Measurements from ENCODE around the gene INPPL1. TPM values are rescaled to one million over a fixed set of nuclear protein-coding genes. Genes with fewer than 3 reads are reported as not detected.

The INPPL1 gene
- total RNA-seq, 2 experiments from 2014 or later: 103 to 195 TPM

DNA sequence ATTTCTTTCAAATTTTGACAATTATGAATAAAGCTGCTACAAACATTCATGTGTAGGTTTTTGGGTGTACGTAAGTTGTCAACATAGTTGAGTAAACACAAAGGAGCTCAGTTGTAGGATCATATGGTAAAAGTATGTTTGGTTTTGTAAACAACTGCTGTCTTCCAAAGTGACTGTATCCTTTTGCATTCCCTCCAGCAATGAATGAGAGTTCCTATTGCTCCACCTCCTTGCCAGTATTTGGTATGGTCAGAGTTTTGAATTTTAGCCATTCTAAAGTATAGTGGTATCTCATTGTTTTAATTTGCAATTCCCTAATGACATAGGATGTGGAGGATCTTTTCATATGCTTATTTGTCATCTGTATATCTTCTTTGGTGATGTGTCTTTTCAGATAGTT is 47.4 kb downstream of the INPPL1 start:
- H2AFZ ChIP-seq (ENCODE audit: low read length): no peak overlapping the region
- BruUV-seq (replicated peaks): no TSS peak

DNA sequence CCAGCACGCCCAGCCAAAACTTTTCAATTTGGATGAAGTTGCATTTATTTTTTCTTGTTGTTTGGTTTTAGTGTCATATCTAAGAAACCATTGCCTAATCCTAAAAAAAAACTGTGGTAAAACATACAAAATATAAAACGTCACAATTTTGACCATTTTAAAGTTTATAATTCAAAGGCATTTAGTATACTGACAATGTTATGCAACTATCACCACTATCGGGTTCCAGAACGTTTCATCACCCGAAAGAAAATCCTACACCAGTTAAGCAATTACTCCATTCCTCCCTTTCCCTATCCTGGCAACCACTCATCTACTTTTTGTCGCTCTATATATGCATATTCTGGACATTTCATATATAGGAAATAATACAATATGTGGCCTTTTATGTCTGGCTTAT is 49.9 kb downstream of the INPPL1 start:
- Histone ChIP-seq H3K4me1 (ENCODE audit: insufficient read depth, low read length, poor library complexity, severe bottlenecking) (no peaks in the 10 kb centered on the region), H4K20me1 (ENCODE audit: insufficient read depth, low read length) (no peaks in the 10 kb centered on the region), H3K4me3 (ENCODE audit: low read depth, low read length, poor library complexity, severe bottlenecking) (no peak overlapping the region), H3K9me3 (ENCODE audit: low read length) (no peaks in the 10 kb centered on the region), H3K36me3 (ENCODE audit: insufficient read depth, low read length) (no peaks in the 10 kb centered on the region), H3K4me2 (ENCODE audit: low read length) (no peak overlapping the region), H2AFZ (ENCODE audit: low read length) (no peak overlapping the region), H3K27ac (ENCODE audit: low read depth, low read length, poor library complexity, severe bottlenecking) (no peak overlapping the region), H3K79me2 (ENCODE audit: insufficient read depth, low read depth, low read length) (no peaks in the 10 kb centered on the region), H3K9me2 (ENCODE audit: insufficient read depth, low read length) (no peaks in the 10 kb centered on the region)
- intact Hi-C loops (cut with micrococcal nuclease; ENCODE audit: unreplicated experiment): no loop called here
- no peak for TF ChIP-seq CTCF (conservative IDR thresholded peaks at IDR 0.05; ENCODE audit: low read length)
- no peak for TF ChIP-seq EZH2phosphoT487 (IDR thresholded peaks at IDR 0.05; ENCODE audit: borderline replicate concordance, low read depth, low read length)
- DNase-seq (ENCODE audit: low spot score): no peak
- no TSS peak for BruUV-seq (replicated peaks)
- ChIA-PET CTCF (ENCODE audit: unreplicated experiment) (no interaction called here), POLR2A (no interaction called here)

More for the DNA sequence above, 47.4 kb downstream of the INPPL1 start:
- H4K20me1 ChIP-seq (ENCODE audit: insufficient read depth, low read length): no peaks in the 10 kb centered on the region
- intact Hi-C loops (cut with micrococcal nuclease; ENCODE audit: unreplicated experiment): no loop called here
- no peaks in the 10 kb centered on the region for H3K79me2 ChIP-seq (ENCODE audit: insufficient read depth, low read depth, low read length)
- no peaks in the 10 kb centered on the region for H3K9me2 ChIP-seq (ENCODE audit: insufficient read depth, low read length)
- no peak for TF ChIP-seq CTCF (conservative IDR thresholded peaks at IDR 0.05; ENCODE audit: low read length)
- no peak for TF ChIP-seq EZH2phosphoT487 (IDR thresholded peaks at IDR 0.05; ENCODE audit: borderline replicate concordance, low read depth, low read length)
- H3K27ac ChIP-seq (ENCODE audit: low read depth, low read length, poor library complexity, severe bottlenecking): no peak overlapping the region
- no peaks in the 10 kb centered on the region for H3K9me3 ChIP-seq (ENCODE audit: low read length)
- POLR2A ChIA-PET: no interaction called here
- no peak for DNase-seq (ENCODE audit: low spot score)
- H3K4me2 ChIP-seq (ENCODE audit: low read length): no peak overlapping the region
- CTCF ChIA-PET (ENCODE audit: unreplicated experiment): interaction anchor here (0.6 kb wide), 1 partner anchor 263 kb away, joined by 3 read pairs; no protein-coding TSS in a partner anchor
- peaks cover 3% of the 10 kb centered on the region for H3K4me1 ChIP-seq (ENCODE audit: insufficient read depth, low read length, poor library complexity, severe bottlenecking)
- H3K36me3 ChIP-seq (ENCODE audit: insufficient read depth, low read length): no peaks in the 10 kb centered on the region
- no peak overlapping the region for H3K4me3 ChIP-seq (ENCODE audit: low read depth, low read length, poor library complexity, severe bottlenecking)

DNA sequence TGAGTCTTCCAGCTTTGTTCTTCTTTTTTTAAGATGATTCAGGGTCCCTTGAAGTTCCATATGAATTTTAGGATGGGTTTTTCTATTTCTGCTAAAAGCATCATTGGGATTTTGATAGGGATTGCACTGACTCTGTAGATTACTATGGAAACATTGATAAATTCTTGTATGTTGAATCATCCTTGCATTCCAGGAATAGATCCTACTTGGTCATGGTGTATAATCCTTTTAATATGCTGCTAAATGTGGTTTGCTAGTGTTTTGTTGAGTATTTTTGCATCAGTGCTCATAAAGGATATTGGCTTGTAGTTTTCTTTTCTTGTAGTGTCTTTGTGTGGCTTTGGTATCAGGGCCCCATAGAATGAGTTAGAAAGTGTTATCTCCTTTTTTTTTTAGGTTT is 54.3 kb downstream of the INPPL1 start:
- H3K36me3 ChIP-seq (ENCODE audit: insufficient read depth, low read length): no peaks in the 10 kb centered on the region
- no peak overlapping the region for H3K27ac ChIP-seq (ENCODE audit: low read depth, low read length, poor library complexity, severe bottlenecking)
- BruUV-seq (replicated peaks): no TSS peak
- H3K9me2 ChIP-seq (ENCODE audit: insufficient read depth, low read length): no peaks in the 10 kb centered on the region
- POLR2A ChIA-PET: no interaction called here
- H4K20me1 ChIP-seq (ENCODE audit: insufficient read depth, low read length): no peaks in the 10 kb centered on the region
- TF ChIP-seq CTCF (conservative IDR thresholded peaks at IDR 0.05; ENCODE audit: low read length) (no peak), EZH2phosphoT487 (IDR thresholded peaks at IDR 0.05; ENCODE audit: borderline replicate concordance, low read depth, low read length) (no peak)
- CTCF ChIA-PET (ENCODE audit: unreplicated experiment): no interaction called here
- H3K79me2 ChIP-seq (ENCODE audit: insufficient read depth, low read depth, low read length): no peaks in the 10 kb centered on the region
- intact Hi-C loops (cut with micrococcal nuclease; ENCODE audit: unreplicated experiment): no loop called here
- H2AFZ ChIP-seq (ENCODE audit: low read length): no peak overlapping the region
- DNase-seq (ENCODE audit: low spot score): no peak
- H3K4me1 ChIP-seq (ENCODE audit: insufficient read depth, low read length, poor library complexity, severe bottlenecking): no peaks in the 10 kb centered on the region
- H3K4me3 ChIP-seq (ENCODE audit: low read depth, low read length, poor library complexity, severe bottlenecking): no peak overlapping the region
- no peaks in the 10 kb centered on the region for H3K9me3 ChIP-seq (ENCODE audit: low read length)
- H3K4me2 ChIP-seq (ENCODE audit: low read length): no peak overlapping the region
